ENCODE measurements around the gene RETN. TPM values are rescaled to one million over a fixed set of nuclear protein-coding genes. Genes with fewer than 3 reads are reported as not detected.

RETN gene
- total and polyA plus RNA-seq, 10 donors = 5.4 to 60.6 (median 17.4) TPM

DNA sequence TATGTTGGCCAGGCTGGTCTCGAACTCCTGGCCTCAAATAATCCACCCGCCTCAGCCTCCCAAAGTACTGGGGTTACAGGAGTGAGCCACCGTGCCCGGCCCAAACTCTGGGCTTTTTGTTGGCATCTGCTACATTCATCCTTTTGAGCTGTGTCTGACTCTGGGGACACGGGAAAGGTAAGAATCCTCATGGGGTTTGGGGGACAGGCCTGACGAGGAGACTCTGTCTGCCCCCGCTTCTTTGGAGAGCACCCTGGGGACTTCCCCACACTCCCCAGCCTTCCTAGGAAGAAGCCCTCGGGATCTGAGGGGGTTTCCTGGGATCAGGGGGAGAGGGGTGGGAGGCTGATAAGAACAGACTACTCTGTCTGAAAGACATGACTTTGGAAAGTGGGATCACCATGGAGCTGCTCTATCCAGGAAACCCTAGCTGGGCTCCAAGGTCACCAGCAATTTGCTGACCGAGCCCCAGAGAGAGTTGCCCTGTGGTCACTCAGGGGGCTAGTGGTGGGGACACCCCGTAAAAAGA, 41.1 kb downstream of the RETN start:
- intact Hi-C loops (cut with DNase I; ENCODE audit: low total_unique reads) = no loop called here
- WGBS, 5 donors = 66 to 78% (median 72%) methylated on average over 10 of the region's 10 CpGs
- H3K27ac ChIP-seq = peak overlapping the region in 2 of 8 donors; percentile 54 to 59

DNA sequence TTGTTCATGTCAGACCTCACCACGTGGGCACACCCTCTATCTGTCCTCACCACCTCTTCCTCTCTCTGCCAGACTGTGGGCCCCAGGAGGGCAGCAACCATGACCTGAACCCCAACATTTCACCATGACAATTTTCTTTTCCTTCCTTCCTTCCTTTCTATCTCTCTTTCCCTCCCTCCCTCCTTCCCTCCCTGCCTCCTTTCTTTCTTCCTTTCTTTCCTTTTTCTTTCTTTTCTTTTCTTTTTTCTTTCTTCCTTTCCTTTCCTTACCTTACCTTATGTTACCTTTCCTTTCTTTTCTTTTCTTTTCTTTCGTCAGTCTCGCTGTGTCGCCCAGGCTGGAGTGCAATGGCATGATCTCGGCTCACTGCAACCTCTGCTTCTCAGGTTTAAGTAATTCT, 41.8 kb downstream of the RETN start:
- no peak for DNase-seq
- H3K27ac ChIP-seq = peak overlapping the region in 2 of 8 donors; percentile 54 to 59
- H3K9me3 ChIP-seq = no peaks in the 10 kb centered on the region
- peaks cover 20 to 91% (median 58%) of the 10 kb centered on the region in 6 donors for H3K4me1 ChIP-seq
- WGBS, 5 donors = 57 to 77% (median 71%) methylated on average over 5 of the region's 5 CpGs
- H3K36me3 ChIP-seq = no peaks in the 10 kb centered on the region
- H3K4me3 ChIP-seq = no peak overlapping the region
- TF ChIP-seq POLR2AphosphoS5 (IDR thresholded peaks at IDR 0.05) (no peak), POLR2A (IDR thresholded peaks at IDR 0.05) (no peak)
- TF ChIP-seq, protein P1, sequence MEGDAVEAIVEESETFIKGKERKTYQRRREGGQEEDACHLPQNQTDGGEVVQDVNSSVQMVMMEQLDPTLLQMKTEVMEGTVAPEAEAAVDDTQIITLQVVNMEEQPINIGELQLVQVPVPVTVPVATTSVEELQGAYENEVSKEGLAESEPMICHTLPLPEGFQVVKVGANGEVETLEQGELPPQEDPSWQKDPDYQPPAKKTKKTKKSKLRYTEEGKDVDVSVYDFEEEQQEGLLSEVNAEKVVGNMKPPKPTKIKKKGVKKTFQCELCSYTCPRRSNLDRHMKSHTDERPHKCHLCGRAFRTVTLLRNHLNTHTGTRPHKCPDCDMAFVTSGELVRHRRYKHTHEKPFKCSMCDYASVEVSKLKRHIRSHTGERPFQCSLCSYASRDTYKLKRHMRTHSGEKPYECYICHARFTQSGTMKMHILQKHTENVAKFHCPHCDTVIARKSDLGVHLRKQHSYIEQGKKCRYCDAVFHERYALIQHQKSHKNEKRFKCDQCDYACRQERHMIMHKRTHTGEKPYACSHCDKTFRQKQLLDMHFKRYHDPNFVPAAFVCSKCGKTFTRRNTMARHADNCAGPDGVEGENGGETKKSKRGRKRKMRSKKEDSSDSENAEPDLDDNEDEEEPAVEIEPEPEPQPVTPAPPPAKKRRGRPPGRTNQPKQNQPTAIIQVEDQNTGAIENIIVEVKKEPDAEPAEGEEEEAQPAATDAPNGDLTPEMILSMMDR (IDR thresholded peaks at IDR 0.05 in 8 of 11, conservative IDR thresholded peaks at IDR 0.05 in 3 of 11) = no peak
- no peaks in the 10 kb centered on the region for H3K27me3 ChIP-seq (replicated peaks in 1 of 7)
- intact Hi-C loops (cut with DNase I; ENCODE audit: low total_unique reads) = no loop called here

More for the DNA sequence above, 41.1 kb downstream of the RETN start:
- no peak for DNase-seq
- Histone ChIP-seq H3K4me1 (peaks cover 26 to 91% (median 60%) of the 10 kb centered on the region in 6 donors), H3K36me3 (no peaks in the 10 kb centered on the region), H3K27me3 (replicated peaks in 1 of 7) (no peaks in the 10 kb centered on the region), H3K4me3 (no peak overlapping the region), H3K9me3 (no peaks in the 10 kb centered on the region)
- TF ChIP-seq POLR2A (IDR thresholded peaks at IDR 0.05) (no peak), POLR2AphosphoS5 (IDR thresholded peaks at IDR 0.05) (no peak)
- TF ChIP-seq, protein P1 (IDR thresholded peaks at IDR 0.05 in 8 of 11, conservative IDR thresholded peaks at IDR 0.05 in 3 of 11) = no peak

DNA sequence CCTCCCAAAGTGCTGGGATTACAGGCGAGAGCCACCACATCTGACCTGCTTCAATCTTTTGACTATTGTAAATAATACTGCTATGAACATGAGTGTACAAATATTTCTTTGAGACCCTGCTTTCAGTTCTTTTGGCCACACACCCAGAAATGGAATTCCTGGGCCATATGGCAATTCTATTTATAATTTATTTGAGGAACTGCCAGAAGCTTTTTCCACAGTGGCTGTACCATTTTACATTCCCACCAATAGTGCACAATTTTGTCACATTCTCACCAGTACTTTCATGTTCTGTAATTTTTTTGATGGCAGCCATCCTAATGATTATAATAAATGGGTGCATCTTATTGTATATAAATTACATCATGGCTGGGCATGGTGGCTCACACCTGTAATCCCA, 46.8 kb downstream of the RETN start:
- intact Hi-C loops (cut with DNase I; ENCODE audit: low total_unique reads) = no loop called here
- Histone ChIP-seq H3K4me3 (no peak overlapping the region), H3K4me1 (peaks cover 2 to 65% (median 30%) of the 10 kb centered on the region in 6 donors), H3K36me3 (no peaks in the 10 kb centered on the region), H3K27me3 (replicated peaks in 1 of 7) (no peaks in the 10 kb centered on the region), H3K27ac (peak overlapping the region in 1 of 8 donors; percentile 82), H3K9me3 (peaks cover 0 to 14% (median 8%) of the 10 kb centered on the region in 8 donors)
- no peak for DNase-seq
- 88 to 96% (median 88%) methylated on average over 1 of the region's 1 CpG for WGBS, 5 donors
- TF ChIP-seq, protein P1 (IDR thresholded peaks at IDR 0.05 in 8 of 11, conservative IDR thresholded peaks at IDR 0.05 in 3 of 11) = no peak
- TF ChIP-seq POLR2A (IDR thresholded peaks at IDR 0.05) (no peak), POLR2AphosphoS5 (IDR thresholded peaks at IDR 0.05) (no peak)

DNA sequence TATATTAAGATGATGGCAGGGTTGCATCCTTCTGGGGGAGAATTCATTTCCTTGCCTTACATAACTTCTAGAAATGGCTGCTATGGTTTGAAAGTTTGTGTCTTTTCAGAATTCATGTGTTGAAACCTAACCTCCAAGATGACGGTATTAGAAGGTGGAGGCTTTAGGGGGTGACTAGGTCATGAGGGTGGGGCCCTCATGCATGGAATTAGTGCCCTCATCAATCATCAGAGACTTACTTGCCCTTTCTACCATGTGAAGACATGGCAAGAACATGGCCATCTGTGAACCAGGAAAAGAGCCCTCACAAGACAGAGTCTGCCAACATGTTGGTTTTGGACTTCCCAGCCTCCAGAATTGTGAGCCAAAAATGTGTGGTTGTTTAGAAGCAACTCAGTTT, 47.9 kb downstream of the RETN start:
- no peak for DNase-seq
- Histone ChIP-seq H3K9me3 (peaks cover 0 to 14% (median 8%) of the 10 kb centered on the region in 8 donors), H3K4me3 (no peak overlapping the region), H3K27ac (no peak overlapping the region), H3K27me3 (replicated peaks in 1 of 7) (no peaks in the 10 kb centered on the region), H3K36me3 (no peaks in the 10 kb centered on the region), H3K4me1 (peaks cover 0 to 57% (median 27%) of the 10 kb centered on the region in 6 donors)
- TF ChIP-seq POLR2A (IDR thresholded peaks at IDR 0.05) = no peak
- TF ChIP-seq POLR2AphosphoS5 (IDR thresholded peaks at IDR 0.05) = no peak
- TF ChIP-seq, protein P1 (IDR thresholded peaks at IDR 0.05 in 8 of 11, conservative IDR thresholded peaks at IDR 0.05 in 3 of 11) = no peak
- WGBS, 5 donors = 56 to 82% (median 74%) methylated on average over 1 of the region's 1 CpG
- intact Hi-C loops (cut with DNase I; ENCODE audit: low total_unique reads) = no loop called here

Measured in spleen (tissue), 11 donors.